Omental fat pad (tissue), 4 donors: ENCODE results near the gene MID1. TPM values are rescaled to one million over a fixed set of nuclear protein-coding genes. Genes with fewer than 3 reads are reported as not detected.
A peak's percentile ranks its signal among the peaks of the same experiment; 100 is the strongest.

Source experiments
- ATAC-seq: fragments of 150-250 bp; one replicate; pipeline ENCODE4 v1.9.1; 2016; ENCODE audit warnings: mild to moderate bottlenecking, moderate library complexity; ENCODE audit not compliant: low FRiP score
- DNase-seq: peaks from one replicate; pipeline ENCODE4 v3.0.0-alpha.2; 2019; ENCODE audit warnings: low spot score
- total RNA-seq, 4 donors: library from RNA; depleted of rRNA; stranded (reverse); fragments of >200 nt; gene quantifications; one replicate each; pipeline ENCODE4 v1.1.0, GENCODE V29; 2016
- TF ChIP-seq, protein P1 (sequence below), 3 donors: fragments of 450-650 bp; IDR thresholded peaks; one replicate each; pipeline ENCODE4 v1.5.1; 2016 to 2017; ENCODE audit warnings: antibody characterized with exemption in 3 of 3, mild to moderate bottlenecking in 3 of 3, moderate library complexity in 2 of 3

The MID1 gene
- total RNA-seq, 4 donors from 2014 or later = 8.3 to 14.5 (median 10.8) TPM

DNA sequence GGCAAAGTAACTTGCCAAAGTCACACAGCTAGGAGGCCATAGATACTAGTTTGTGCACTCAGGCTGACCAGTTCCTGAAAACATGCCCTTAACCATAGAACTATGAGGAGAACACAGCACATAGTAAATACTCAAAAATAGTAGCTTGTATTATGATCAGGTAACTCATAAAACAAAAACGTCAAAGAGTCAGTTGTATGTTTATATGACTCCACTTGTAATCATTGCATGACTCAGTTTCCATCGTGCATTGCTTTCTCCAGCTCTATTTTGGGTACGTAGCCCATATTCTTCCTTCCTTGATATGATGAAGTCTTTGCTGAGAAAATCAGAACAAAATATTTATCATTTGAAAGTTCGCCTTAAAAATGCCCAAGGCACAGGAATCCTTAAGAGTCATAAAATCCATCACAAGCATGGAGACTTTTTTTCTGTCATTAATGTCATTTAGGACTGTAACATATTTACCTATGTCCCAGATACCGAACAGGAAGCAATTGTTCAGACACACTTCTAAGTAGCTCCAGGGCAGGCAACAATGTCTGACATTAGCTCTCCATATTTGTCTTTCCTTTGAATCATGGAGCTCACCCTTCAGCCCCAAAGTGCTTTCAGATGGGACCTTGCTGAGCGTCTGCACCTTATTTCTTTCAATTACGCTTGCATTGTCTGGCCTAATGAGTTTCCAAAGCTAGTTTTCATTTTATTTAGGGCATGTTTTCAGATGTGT is 11.2 kb upstream of the MID1 start:
- TF ChIP-seq, protein P1, sequence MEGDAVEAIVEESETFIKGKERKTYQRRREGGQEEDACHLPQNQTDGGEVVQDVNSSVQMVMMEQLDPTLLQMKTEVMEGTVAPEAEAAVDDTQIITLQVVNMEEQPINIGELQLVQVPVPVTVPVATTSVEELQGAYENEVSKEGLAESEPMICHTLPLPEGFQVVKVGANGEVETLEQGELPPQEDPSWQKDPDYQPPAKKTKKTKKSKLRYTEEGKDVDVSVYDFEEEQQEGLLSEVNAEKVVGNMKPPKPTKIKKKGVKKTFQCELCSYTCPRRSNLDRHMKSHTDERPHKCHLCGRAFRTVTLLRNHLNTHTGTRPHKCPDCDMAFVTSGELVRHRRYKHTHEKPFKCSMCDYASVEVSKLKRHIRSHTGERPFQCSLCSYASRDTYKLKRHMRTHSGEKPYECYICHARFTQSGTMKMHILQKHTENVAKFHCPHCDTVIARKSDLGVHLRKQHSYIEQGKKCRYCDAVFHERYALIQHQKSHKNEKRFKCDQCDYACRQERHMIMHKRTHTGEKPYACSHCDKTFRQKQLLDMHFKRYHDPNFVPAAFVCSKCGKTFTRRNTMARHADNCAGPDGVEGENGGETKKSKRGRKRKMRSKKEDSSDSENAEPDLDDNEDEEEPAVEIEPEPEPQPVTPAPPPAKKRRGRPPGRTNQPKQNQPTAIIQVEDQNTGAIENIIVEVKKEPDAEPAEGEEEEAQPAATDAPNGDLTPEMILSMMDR (IDR thresholded peaks at IDR 0.05) = no peak
- DNase-seq (no peak), ATAC-seq (no peak)

DNA sequence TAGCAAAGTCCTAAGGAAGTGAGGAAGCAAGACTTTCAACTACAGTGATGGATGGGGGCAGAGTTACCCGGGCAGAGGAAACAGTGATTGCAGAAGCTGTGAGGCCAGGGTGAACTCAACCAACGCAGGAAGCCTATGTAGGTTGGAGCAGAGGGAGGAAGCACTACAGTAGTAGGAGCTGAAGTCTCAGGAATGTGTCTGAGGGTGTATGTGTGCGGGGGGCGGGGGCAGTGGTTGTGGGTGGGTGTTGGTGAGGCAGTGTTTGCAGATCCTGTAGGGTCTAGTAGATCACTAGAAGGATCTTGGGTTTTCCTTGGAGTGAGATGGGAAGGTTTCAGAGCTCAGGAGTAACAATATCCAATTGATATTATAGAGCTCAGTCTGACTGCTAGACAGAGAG is 9.9 kb upstream of the MID1 start:
- TF ChIP-seq, protein P1 (IDR thresholded peaks at IDR 0.05) = no peak
- ATAC-seq (no peak), DNase-seq (no peak)

DNA sequence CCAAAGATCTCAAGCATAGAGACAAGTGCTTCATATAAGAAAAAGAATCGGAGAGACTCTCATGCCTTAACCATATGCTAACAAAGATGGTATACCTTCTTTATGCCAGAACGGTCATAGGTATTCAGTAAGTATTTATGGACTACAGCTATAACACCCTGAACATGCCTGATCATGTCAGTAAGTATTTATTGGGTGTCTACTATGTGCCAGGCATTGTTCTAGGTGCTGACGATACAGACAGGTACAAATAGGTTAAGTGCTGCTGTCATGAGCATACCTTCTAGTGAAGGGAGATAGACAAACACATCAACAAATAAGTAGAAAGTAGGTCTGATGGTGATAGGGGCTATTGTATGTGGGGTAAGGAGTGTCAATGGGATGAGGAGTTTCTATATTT is 9.5 kb upstream of the MID1 start:
- TF ChIP-seq, protein P1 (IDR thresholded peaks at IDR 0.05) = no peak
- DNase-seq (no peak), ATAC-seq (no peak)

DNA sequence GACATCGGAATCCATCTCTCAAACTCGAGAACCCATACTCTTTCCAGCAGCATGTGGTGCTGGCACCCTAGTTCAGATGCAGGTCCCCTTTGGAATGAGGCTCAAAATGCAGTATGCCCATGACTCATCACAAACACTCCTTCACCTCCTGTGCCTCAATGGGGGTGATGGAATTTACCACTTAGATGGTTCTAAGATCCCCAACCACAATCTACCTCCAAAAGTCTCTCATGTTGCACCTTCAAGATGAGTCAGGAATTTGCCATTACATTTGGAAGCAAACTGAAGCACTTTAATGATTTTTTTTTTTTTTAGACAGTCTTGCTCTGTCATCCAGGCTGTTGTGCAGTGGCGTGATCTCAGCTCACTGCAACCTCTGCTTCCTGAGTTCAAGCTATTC is 8.5 kb upstream of the MID1 start:
- DNase-seq (no peak), ATAC-seq (no peak)
- TF ChIP-seq, protein P1 (IDR thresholded peaks at IDR 0.05) = no peak

DNA sequence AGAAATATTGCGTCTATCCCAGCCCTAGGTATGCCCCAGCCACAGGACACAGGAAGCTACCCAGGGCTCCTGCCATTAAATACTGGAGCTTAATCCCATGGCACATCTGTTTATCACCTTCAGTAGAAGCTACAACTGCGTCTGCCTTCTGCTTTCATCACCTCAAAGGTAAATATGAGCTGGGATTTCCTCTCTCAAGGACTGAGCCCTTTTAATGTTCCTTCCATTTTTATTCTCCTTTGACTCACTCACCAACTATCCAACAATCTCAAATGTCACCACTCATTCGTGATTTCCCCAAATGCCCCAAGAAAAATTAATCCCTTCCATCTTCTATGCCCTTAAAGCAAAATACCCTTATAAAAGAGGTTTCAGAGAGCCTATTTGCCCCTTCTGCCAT is 1.8 kb upstream of the MID1 start:
- ATAC-seq (no peak), DNase-seq (no peak)
- TF ChIP-seq, protein P1 (IDR thresholded peaks at IDR 0.05) = no peak

DNA sequence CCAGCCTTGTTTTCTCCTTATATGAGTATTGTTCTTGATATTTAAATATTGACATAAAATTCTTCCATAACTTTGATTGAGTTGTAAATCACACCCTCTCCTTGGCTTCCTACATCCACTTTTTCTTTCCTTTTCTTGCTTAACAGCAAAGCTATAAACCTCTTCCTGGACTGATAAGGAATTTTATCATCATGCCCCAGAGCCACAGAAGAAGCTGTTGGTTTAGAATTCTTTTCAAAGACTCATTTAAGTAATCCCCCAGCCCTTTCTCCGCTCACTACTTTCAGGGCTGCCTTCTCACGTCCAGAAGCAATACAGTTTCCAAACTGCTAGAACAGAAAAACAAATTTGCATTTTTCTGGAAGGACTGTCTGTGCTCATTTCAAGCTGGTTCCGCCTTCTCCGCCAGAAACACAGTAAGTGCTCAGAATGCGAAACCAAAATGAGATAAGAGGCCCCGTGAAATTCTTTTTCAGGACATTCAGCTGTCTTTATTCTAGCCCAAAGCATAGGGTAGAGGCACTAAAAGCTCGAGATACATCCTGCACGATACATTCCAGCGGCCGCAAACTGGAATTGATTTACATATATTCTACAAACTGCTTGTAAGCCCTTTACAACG is 849 bp downstream of the MID1 start:
- ATAC-seq (peak; percentile 31), DNase-seq (no peak)
- TF ChIP-seq, protein P1 (IDR thresholded peaks at IDR 0.05) = no peak

DNA sequence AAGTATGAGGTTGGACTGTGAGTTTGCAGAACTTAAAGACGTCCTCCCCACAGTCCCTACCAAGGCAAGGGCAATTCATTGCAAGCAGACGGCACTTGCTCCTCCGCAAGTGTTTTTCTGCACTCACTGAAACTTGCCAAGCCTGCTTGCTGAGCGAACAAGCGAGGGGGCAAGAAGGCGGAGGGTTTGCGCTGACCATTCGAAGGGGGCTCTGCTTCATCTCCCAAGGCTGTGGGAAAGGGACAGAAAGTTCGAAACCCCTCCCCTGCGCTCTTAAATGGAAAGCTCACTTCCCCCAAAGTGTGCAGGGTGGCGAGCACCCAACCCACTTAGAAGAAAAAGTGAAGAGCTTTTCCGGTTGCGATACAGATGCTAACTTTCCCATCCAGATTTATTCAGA is 1.4 kb downstream of the MID1 start:
- DNase-seq (no peak), ATAC-seq (no peak)
- TF ChIP-seq, protein P1 (IDR thresholded peaks at IDR 0.05) = no peak
